WTC11 (cell line): ENCODE results near the gene GTPBP8.

Source experiments
- TF ChIP-seq, protein P1 (sequence below): fragments of 200-600 bp; IDR thresholded peaks from 2 replicates; pipeline ENCODE4 v1.8.0; 2022; ENCODE audit warnings: antibody characterized with exemption
- TF ChIP-seq, protein P2 (sequence below): sonication (generic); formaldehyde crosslinking; IDR thresholded peaks from 2 replicates; pipeline ENCODE4 v1.8.1; 2023; ENCODE audit warnings: mild to moderate bottlenecking, missing genetic modification reagents

GRCh38 chr3:112963683-112964082, 27.1 kb upstream of the GTPBP8 start:
- TF ChIP-seq, protein P1, sequence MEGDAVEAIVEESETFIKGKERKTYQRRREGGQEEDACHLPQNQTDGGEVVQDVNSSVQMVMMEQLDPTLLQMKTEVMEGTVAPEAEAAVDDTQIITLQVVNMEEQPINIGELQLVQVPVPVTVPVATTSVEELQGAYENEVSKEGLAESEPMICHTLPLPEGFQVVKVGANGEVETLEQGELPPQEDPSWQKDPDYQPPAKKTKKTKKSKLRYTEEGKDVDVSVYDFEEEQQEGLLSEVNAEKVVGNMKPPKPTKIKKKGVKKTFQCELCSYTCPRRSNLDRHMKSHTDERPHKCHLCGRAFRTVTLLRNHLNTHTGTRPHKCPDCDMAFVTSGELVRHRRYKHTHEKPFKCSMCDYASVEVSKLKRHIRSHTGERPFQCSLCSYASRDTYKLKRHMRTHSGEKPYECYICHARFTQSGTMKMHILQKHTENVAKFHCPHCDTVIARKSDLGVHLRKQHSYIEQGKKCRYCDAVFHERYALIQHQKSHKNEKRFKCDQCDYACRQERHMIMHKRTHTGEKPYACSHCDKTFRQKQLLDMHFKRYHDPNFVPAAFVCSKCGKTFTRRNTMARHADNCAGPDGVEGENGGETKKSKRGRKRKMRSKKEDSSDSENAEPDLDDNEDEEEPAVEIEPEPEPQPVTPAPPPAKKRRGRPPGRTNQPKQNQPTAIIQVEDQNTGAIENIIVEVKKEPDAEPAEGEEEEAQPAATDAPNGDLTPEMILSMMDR = no peak
- TF ChIP-seq, protein P2, sequence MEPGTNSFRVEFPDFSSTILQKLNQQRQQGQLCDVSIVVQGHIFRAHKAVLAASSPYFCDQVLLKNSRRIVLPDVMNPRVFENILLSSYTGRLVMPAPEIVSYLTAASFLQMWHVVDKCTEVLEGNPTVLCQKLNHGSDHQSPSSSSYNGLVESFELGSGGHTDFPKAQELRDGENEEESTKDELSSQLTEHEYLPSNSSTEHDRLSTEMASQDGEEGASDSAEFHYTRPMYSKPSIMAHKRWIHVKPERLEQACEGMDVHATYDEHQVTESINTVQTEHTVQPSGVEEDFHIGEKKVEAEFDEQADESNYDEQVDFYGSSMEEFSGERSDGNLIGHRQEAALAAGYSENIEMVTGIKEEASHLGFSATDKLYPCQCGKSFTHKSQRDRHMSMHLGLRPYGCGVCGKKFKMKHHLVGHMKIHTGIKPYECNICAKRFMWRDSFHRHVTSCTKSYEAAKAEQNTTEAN (CRISPR knock-in tag) = no peak
